CD4-positive, alpha-beta T cell treated with Interleukin-1 beta for 1 hour (primary cell): ENCODE data around the gene ZNF668.

Experiments
- DNase-seq, 2 donors: peaks; one replicate each; pipeline ENCODE4 v3.0.0-alpha.2; 2020 to 2022

ZNF668 gene

GRCh38 chr16:31073970-31074813 is at the start of gene ZNF668, which contains the start of gene ZNF646:
Gene ZNF668 (minus strand): TSS chr16:31074240. CDS start chr16:31064459, 9,781 bp downstream.
Gene ZNF646 (plus strand): TSS chr16:31074422. CDS start chr16:31076325, 1,903 bp downstream.
- peak; percentile 98 for DNase-seq

- no peak for DNase-seq
Measured at GRCh38 chr16:31120129-31120528, 46.1 kb upstream of the ZNF668 start.

- peak in 1 of 2 donors; percentile 45 for DNase-seq
Measured at GRCh38 chr16:31118223-31119155, 44.4 kb upstream of the ZNF668 start.

GRCh38 chr16:31117384-31118222 is 43.6 kb upstream of the ZNF668 start, which contains the start of gene KAT8:
Gene KAT8 (plus strand): TSS chr16:31117664. CDS start chr16:31117682, 18 bp downstream.
- DNase-seq, result peak; percentile 97 to 98

GRCh38 chr16:31114468-31114867 is 40.4 kb upstream of the ZNF668 start:
- DNase-seq, result no peak

GRCh38 chr16:31113121-31114120 is 39.4 kb upstream of the ZNF668 start:
- peak in 1 of 2 donors; percentile 46 for DNase-seq

- DNase-seq, result no peak
Measured at GRCh38 chr16:31112711-31113110, 38.7 kb upstream of the ZNF668 start.

GRCh38 chr16:31111881-31112466 is 37.9 kb upstream of the ZNF668 start:
- no peak for DNase-seq

GRCh38 chr16:31110106-31111034 is 36.3 kb upstream of the ZNF668 start:
- no peak for DNase-seq

- DNase-seq, result no peak
Measured at GRCh38 chr16:31109622-31110021, 35.6 kb upstream of the ZNF668 start.

GRCh38 chr16:31108794-31109558 is 34.9 kb upstream of the ZNF668 start:
- DNase-seq, result no peak

- peak; percentile 63 to 64 for DNase-seq
Measured at GRCh38 chr16:31108035-31108793, 34.2 kb upstream of the ZNF668 start, which contains the start of gene BCKDK. Gene BCKDK (plus strand): TSS chr16:31108386. CDS start chr16:31109224, 838 bp downstream.

- DNase-seq, result no peak
Measured at GRCh38 chr16:31107465-31107867, 33.4 kb upstream of the ZNF668 start.

GRCh38 chr16:31106509-31107464 is 32.7 kb upstream of the ZNF668 start:
- DNase-seq, result no peak

- DNase-seq, result peak; percentile 84 to 85
Measured at GRCh38 chr16:31105677-31106213, 31.7 kb upstream of the ZNF668 start.
